IMR-90 (cell line): ENCODE measurements around the gene PIK3C3. TPM values are rescaled to one million over a fixed set of nuclear protein-coding genes. Genes with fewer than 3 reads are reported as not detected.

ENCODE experiments used
- ATAC-seq: fragments of 200-7000 bp; cut with Tn5 transposase; 2 replicates; pipeline ENCODE4 v1.9.1; 2020; ENCODE audit warnings: low read depth, mild to moderate bottlenecking, moderate library complexity
- BruUV-seq: library from RNA; stranded (reverse); fragments of 400-500 nt; replicated peaks from 2 replicates; lab custom pipeline; 2021; lab: Mats Ljungman, UMichigan
- CTCF ChIA-PET: fragments of 300-600 bp; formaldehyde crosslinking; extraction: SDS; loops from one replicate; lab custom pipeline; 2021; ENCODE audit warnings: antibody characterized with exemption; lab: Yijun Ruan, JAX
- POLR2A ChIA-PET: fragments of 300-600 bp; sonication (Branson Sonifier 250); formaldehyde crosslinking; loops from one replicate; lab custom pipeline; 2022; ENCODE audit warnings: antibody characterized with exemption; ENCODE audit not compliant: unreplicated experiment; lab: Charles Lee
- DNase-seq: peaks from one replicate; pipeline ENCODE4 v3.0.0; 2013
- H2AFZ ChIP-seq: replicated peaks from 2 replicates; pipeline ENCODE3; 2013; ENCODE audit warnings: low read length, mild to moderate bottlenecking; ENCODE audit not compliant: poor library complexity
- H2AK5ac ChIP-seq: 2 replicates; pipeline ENCODE4 v1.6.1; 2013; ENCODE audit warnings: low read depth, low read length, inconsistent platforms
- H2AK9ac ChIP-seq: replicated peaks from 2 replicates; pipeline ENCODE3; 2013; ENCODE audit warnings: mild to moderate bottlenecking, low read depth, low read length, moderate library complexity; ENCODE audit not compliant: poor library complexity
- H2BK120ac ChIP-seq: 2 replicates; pipeline ENCODE4 v1.6.1; 2013; ENCODE audit warnings: low read depth, low read length, inconsistent platforms
- H2BK15ac ChIP-seq: 3 replicates; pipeline ENCODE4 v1.6.1; 2013; ENCODE audit warnings: low read depth, low read length, inconsistent platforms
- H2BK20ac ChIP-seq: 2 replicates; pipeline ENCODE4 v1.6.1; 2013; ENCODE audit warnings: low read depth, mild to moderate bottlenecking, inconsistent platforms, low read length, moderate library complexity
- H2BK5ac ChIP-seq: 2 replicates; pipeline ENCODE4 v1.6.1; 2013; ENCODE audit warnings: mild to moderate bottlenecking, low read depth, low read length, inconsistent platforms; ENCODE audit not compliant: poor library complexity, severe bottlenecking
- H3K14ac ChIP-seq: replicated peaks from 2 replicates; pipeline ENCODE4 v1.6.1; 2013; ENCODE audit warnings: low read depth, low read length, inconsistent platforms
- H3K18ac ChIP-seq: 2 replicates; pipeline ENCODE4 v1.6.1; 2013; ENCODE audit warnings: low read depth, low read length, control low read depth
- H3K23ac ChIP-seq: 2 replicates; pipeline ENCODE4 v1.6.1; 2013; ENCODE audit warnings: low read depth, low read length, inconsistent platforms
- H3K27ac ChIP-seq: 2 replicates; pipeline ENCODE4 v1.5.1; 2013; ENCODE audit warnings: mild to moderate bottlenecking, control low read depth, low read length; ENCODE audit not compliant: insufficient read depth
- H3K27me3 ChIP-seq: 2 replicates; pipeline ENCODE4 v1.6.1; 2013; ENCODE audit warnings: low read length; ENCODE audit not compliant: control insufficient read depth, insufficient read depth
- H3K36me3 ChIP-seq: 2 replicates; pipeline ENCODE4 v1.6.1; 2013; ENCODE audit warnings: low read length, mixed read lengths; ENCODE audit not compliant: control insufficient read depth, insufficient read depth
- H3K4ac ChIP-seq: 2 replicates; pipeline ENCODE4 v1.6.1; 2013; ENCODE audit warnings: low read depth, low read length, inconsistent platforms
- H3K4me1 ChIP-seq: 2 replicates; pipeline ENCODE4 v1.6.1; 2013; ENCODE audit warnings: low read length, mixed read lengths; ENCODE audit not compliant: control insufficient read depth, insufficient read depth
- H3K4me2 ChIP-seq: 2 replicates; pipeline ENCODE4 v1.6.1; 2013; ENCODE audit warnings: low read depth, mild to moderate bottlenecking, control low read depth, low read length, moderate library complexity
- H3K4me3 ChIP-seq: 2 replicates; pipeline ENCODE4 v1.5.1; 2013; ENCODE audit warnings: low read depth, mild to moderate bottlenecking, control low read depth, low read length, moderate library complexity; ENCODE audit not compliant: insufficient read depth
- H3K56ac ChIP-seq: 2 replicates; pipeline ENCODE4 v1.6.1; 2013; ENCODE audit warnings: low read length, inconsistent platforms; ENCODE audit not compliant: insufficient read depth; ENCODE audit errors: extremely low read depth
- H3K79me1 ChIP-seq, 2 experiments: 2 replicates each; pipeline ENCODE4 v1.6.1; 2013; ENCODE audit warnings: low read length in 2 of 2, inconsistent platforms in 1 of 2, low read depth in 1 of 2
- H3K9ac ChIP-seq: 2 replicates; pipeline ENCODE4 v1.6.1; 2013; ENCODE audit warnings: low read depth, low read length, control low read depth
- H3K9me1 ChIP-seq: 2 replicates; pipeline ENCODE4 v1.6.1; 2013; ENCODE audit warnings: low read length, inconsistent platforms; ENCODE audit not compliant: insufficient read depth
- H3K9me3 ChIP-seq: 2 replicates; pipeline ENCODE4 v1.6.1; 2013; ENCODE audit warnings: low read length; ENCODE audit not compliant: control insufficient read depth, insufficient read depth
- H4K20me1 ChIP-seq: 2 replicates; pipeline ENCODE4 v1.6.1; 2013; ENCODE audit warnings: low read length, inconsistent platforms; ENCODE audit not compliant: insufficient read depth
- H4K5ac ChIP-seq: 2 replicates; pipeline ENCODE4 v1.6.1; 2013; ENCODE audit warnings: mild to moderate bottlenecking, low read depth, low read length, control low read depth
- H4K8ac ChIP-seq, 2 experiments: 2 replicates each; pipeline ENCODE4 v1.6.1; 2013; ENCODE audit warnings: low read depth in 2 of 2, low read length in 2 of 2, control low read depth in 1 of 2, inconsistent platforms in 1 of 2
- H4K91ac ChIP-seq: 2 replicates; pipeline ENCODE4 v1.6.1; 2013; ENCODE audit warnings: low read depth, low read length, inconsistent platforms; ENCODE audit not compliant: insufficient read depth
- BHLHE40 ChIP-seq: fragments of 150-350 bp; IDR thresholded peaks from 2 replicates; pipeline ENCODE4 v1.6.1; 2016; ENCODE audit warnings: mild to moderate bottlenecking, low read depth, low read length
- CEBPB ChIP-seq: IDR thresholded peaks from 2 replicates; pipeline ENCODE4 v1.6.1; 2012; ENCODE audit warnings: low read depth, low read length, improper control_type of control experiment
- CHD1 ChIP-seq: IDR thresholded peaks from 2 replicates; pipeline ENCODE4 v1.6.1; 2012; ENCODE audit warnings: low read depth, low read length, improper control_type of control experiment
- CTCF ChIP-seq: conservative IDR thresholded peaks from 2 replicates; pipeline ENCODE4 v1.5.1; 2012; ENCODE audit warnings: mild to moderate bottlenecking, low read depth, low read length, improper control_type of control experiment
- MAFK ChIP-seq: IDR thresholded peaks from 2 replicates; pipeline ENCODE4 v1.6.1; 2012; ENCODE audit warnings: low read depth, low read length, improper control_type of control experiment
- RCOR1 ChIP-seq: IDR thresholded peaks from 2 replicates; pipeline ENCODE4 v1.6.1; 2012; ENCODE audit warnings: mild to moderate bottlenecking, low read length, improper control_type of control experiment; ENCODE audit not compliant: insufficient replicate concordance
- WGBS, 2 experiments: methylation state at CpG; one replicate each; pipeline versions ENCODE4 v1.1.5 to v1.1.7; 2013; ENCODE audit warnings: missing lambda C conversion rate in 2 of 2; ENCODE audit not compliant: insufficient read length in 1 of 2; ENCODE audit errors: extremely low coverage in 2 of 2; 5-methylcytosine and 5-hydroxymethylcytosine counted together
- dilution Hi-C: fragments of 300-500 bp; cut with HindIII; formaldehyde crosslinking; loops from one replicate; pipeline ENCODE4 v1.14.3; 2018; ENCODE audit warnings: low sequenced_read_pairs; ENCODE audit not compliant: unreplicated experiment
- in situ Hi-C: fragments of 300-500 bp; cut with MboI; formaldehyde crosslinking; loops from 3 replicates; pipeline ENCODE4 v1.14.3; 2019; ENCODE audit warnings: low sequenced_read_pairs, inconsistent platforms, mixed read lengths
- intact Hi-C: fragments of 100-400 bp; cut with micrococcal nuclease; formaldehyde crosslinking; loops from 2 replicates; pipeline ENCODE4 v1.10.0; 2022
- polyA plus RNA-seq, 3 experiments: library from polyadenylated mRNA; depleted of rRNA; stranded (reverse); fragments of >200 nt; gene quantifications; 2 replicates each; pipeline ENCODE4 v1.2.3, GENCODE V29; 2012; ENCODE audit warnings: low replicate concordance in 1 of 3
- total RNA-seq: library from RNA; depleted of rRNA; stranded (reverse); fragments of >200 nt; gene quantifications from 2 replicates; pipeline ENCODE4 v1.2.3, GENCODE V29; 2012

PIK3C3 gene
- total and polyA plus RNA-seq, 2 of the 4 experiments (the other 2 are of a cell fraction) = 41.2 to 57.2 TPM

DNA sequence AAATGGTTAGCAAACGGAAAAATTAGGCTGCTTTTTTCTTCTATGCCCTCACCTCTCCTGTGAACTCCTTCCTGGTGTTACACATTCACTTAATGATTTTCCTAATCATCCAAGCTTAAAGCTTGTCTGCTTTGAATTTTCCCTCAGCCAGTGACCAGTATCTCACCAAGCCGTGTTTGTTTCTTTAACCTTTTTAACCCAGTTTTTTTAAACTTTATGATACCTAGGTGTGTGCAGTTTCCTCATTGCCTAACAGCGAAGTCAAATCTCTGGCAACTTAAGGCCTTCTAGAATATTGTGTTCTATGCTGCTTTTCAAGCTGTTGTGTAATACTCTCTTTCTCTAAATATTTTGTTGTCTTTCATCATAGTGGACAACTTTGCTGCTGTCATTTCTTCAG, 113.0 kb downstream of the PIK3C3 start:
- no peak overlapping the region for H3K4ac ChIP-seq
- no peaks in the 10 kb centered on the region for H3K4me1 ChIP-seq
- no peak overlapping the region for H3K14ac ChIP-seq
- no peak overlapping the region for H4K91ac ChIP-seq
- H3K9ac ChIP-seq = no peak overlapping the region
- H2BK20ac ChIP-seq = no peak overlapping the region
- dilution Hi-C loops (no loop called here), in situ Hi-C loops (no loop called here), intact Hi-C loops (no loop called here)
- no peak overlapping the region for H2BK120ac ChIP-seq
- H2BK15ac ChIP-seq = no peak overlapping the region
- H2AK5ac ChIP-seq = no peak overlapping the region
- no peak overlapping the region for H3K18ac ChIP-seq
- TF ChIP-seq CTCF (no peak), CEBPB (0 out of 2 replicates have a peak, but pooled peaks have one; percentile 8), RCOR1 (no peak), MAFK (no peak), CHD1 (no peak), BHLHE40 (no peak)
- no peaks in the 10 kb centered on the region; a peak in 1 of 4 replicates for H3K79me1 ChIP-seq
- H2AFZ ChIP-seq = no peak overlapping the region
- H4K5ac ChIP-seq = no peak overlapping the region
- no peaks in the 10 kb centered on the region for H3K9me3 ChIP-seq
- H3K23ac ChIP-seq = no peak overlapping the region
- ATAC-seq (no peak), DNase-seq (no peak)
- H2BK5ac ChIP-seq = no peak overlapping the region
- H3K27ac ChIP-seq = no peak overlapping the region
- WGBS, 2 experiments = no CpG with 5 or more reads among the region's 3 CpGs
- CTCF ChIA-PET = interaction anchor here (0.9 to 1.5 kb wide), 2 partner anchors 15 to 16 kb away, joined by 3 to 13 read pairs; no protein-coding TSS in a partner anchor
- no peak overlapping the region for H4K8ac ChIP-seq
- no peaks in the 10 kb centered on the region for H3K9me1 ChIP-seq
- BruUV-seq = no TSS peak
- peaks cover 7% of the 10 kb centered on the region for H3K36me3 ChIP-seq
- H3K56ac ChIP-seq = no peak overlapping the region
- no peak overlapping the region for H2AK9ac ChIP-seq
- H3K27me3 ChIP-seq = no peaks in the 10 kb centered on the region
- POLR2A ChIA-PET = no interaction called here
- no peak overlapping the region for H3K4me3 ChIP-seq
- no peak overlapping the region for H3K4me2 ChIP-seq
- H4K20me1 ChIP-seq = no peaks in the 10 kb centered on the region
